Activated CD4-positive, alpha-beta T cell treated with anti-CD3 and anti-CD28 coated beads, Interleukin-2, amount 50 U/mL, for 24 hours (primary cell): ENCODE results near the gene LAMA3.

ENCODE experiments used
- DNase-seq, 2 donors: peaks; one replicate each; pipeline ENCODE4 v3.0.0-alpha.2; 2020; ENCODE audit warnings: low read depth in 1 of 2, low spot score in 1 of 2

Gene LAMA3

GRCh38 chr18:23870676-23871380 lies 181.6 kb downstream of the LAMA3 start:
- no peak for DNase-seq

- peak in 1 of 2 donors; percentile 30 for DNase-seq
Measured at GRCh38 chr18:23871410-23871809, 182.2 kb downstream of the LAMA3 start.

- no peak for DNase-seq
Measured at GRCh38 chr18:23872701-23873550, 183.7 kb downstream of the LAMA3 start.

- no peak for DNase-seq
Measured at GRCh38 chr18:23875966-23876895, 187.0 kb downstream of the LAMA3 start.

- DNase-seq = no peak
Measured at GRCh38 chr18:23876921-23877320, 187.7 kb downstream of the LAMA3 start.

- no peak for DNase-seq
Measured at GRCh38 chr18:23877371-23877770, 188.1 kb downstream of the LAMA3 start.

- no peak for DNase-seq
Measured at GRCh38 chr18:23878336-23878900, 189.2 kb downstream of the LAMA3 start.

GRCh38 chr18:23879126-23879525 lies 189.9 kb downstream of the LAMA3 start:
- DNase-seq = no peak

GRCh38 chr18:23879544-23879943 lies 190.3 kb downstream of the LAMA3 start:
- DNase-seq = no peak

GRCh38 chr18:23879966-23880565 lies 190.8 kb downstream of the LAMA3 start:
- DNase-seq = no peak

GRCh38 chr18:23880931-23881617 lies 191.8 kb downstream of the LAMA3 start:
- DNase-seq = no peak

GRCh38 chr18:23881778-23882177 lies 192.5 kb downstream of the LAMA3 start:
- DNase-seq = no peak

- DNase-seq = no peak
Measured at GRCh38 chr18:23882616-23883276, 193.5 kb downstream of the LAMA3 start.

- no peak for DNase-seq
Measured at GRCh38 chr18:23883277-23883790, 194.1 kb downstream of the LAMA3 start.

- DNase-seq = no peak
Measured at GRCh38 chr18:23884681-23885375, 195.6 kb downstream of the LAMA3 start.

GRCh38 chr18:23885750-23886149 lies 196.5 kb downstream of the LAMA3 start:
- DNase-seq = peak in 1 of 2 donors; percentile 14

- no peak for DNase-seq
Measured at GRCh38 chr18:23887035-23887434, 197.8 kb downstream of the LAMA3 start.

- DNase-seq = no peak
Measured at GRCh38 chr18:23887493-23887892, 198.2 kb downstream of the LAMA3 start.

GRCh38 chr18:23888881-23889280 lies 199.6 kb downstream of the LAMA3 start:
- DNase-seq = no peak
